Fibroblast of pulmonary artery (primary cell): ENCODE data around the gene KRR1.
"Not testable (repeated sequence)": the region's sequence is repeated elsewhere in the genome, so short reads cannot be mapped to it uniquely, and the experiment has no call there.

Source experiments
- DNase-seq: peaks from one replicate; pipeline ENCODE4 v3.0.0-alpha.2; 2010; ENCODE audit warnings: low read depth
- H3K4me3 ChIP-seq: replicated peaks from 2 replicates; pipeline ENCODE4 v1.5.1; 2011; ENCODE audit warnings: low read depth, mild to moderate bottlenecking, control low read depth, low read length, moderate library complexity
- TF ChIP-seq, protein P1 (sequence below): IDR thresholded peaks from 2 replicates; pipeline ENCODE4 v1.5.1; 2011; ENCODE audit warnings: mild to moderate bottlenecking, control low read depth, low read length, inconsistent platforms; ENCODE audit errors: missing control alignments

The KRR1 gene

DNA sequence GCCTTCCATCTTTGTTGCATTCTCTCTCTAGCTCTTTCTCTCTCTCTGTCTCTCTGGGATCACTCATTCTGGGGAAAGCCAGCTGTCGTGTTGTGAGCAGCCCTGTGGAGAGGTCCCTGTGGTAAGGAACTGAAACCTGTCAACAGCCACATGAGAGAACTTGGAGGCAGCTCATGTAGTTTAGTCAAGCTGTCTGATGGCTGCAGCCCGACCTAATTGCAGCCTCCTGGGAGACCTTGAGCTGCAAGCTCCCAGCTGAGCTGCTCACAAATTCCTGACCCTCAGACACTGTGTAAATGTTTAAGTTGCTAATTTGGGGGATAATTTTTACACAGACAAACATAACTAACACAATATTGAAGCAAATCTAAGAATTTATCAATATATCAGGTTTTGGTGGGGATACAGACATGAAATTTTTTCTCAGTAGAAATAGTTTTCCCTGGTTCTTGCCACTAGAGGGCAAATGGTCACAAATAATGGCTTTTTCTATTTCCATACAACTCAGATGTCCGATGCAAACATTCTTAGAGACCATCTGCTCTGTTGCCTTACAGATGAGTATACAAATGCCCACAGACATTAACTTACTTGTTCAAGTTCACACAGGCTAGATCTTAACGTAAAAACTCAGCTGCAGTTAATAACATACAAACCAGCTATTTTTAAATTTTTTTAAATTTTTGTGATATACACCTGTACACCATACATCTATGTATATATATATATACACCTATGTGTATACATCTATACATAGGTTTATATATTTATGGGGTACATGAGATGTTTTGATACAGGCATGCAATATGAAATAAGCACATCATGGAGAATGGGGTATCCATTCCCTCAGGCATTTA lies 15.5 kb upstream of the KRR1 start:
- peak; percentile 79 for DNase-seq
- TF ChIP-seq, protein P1, sequence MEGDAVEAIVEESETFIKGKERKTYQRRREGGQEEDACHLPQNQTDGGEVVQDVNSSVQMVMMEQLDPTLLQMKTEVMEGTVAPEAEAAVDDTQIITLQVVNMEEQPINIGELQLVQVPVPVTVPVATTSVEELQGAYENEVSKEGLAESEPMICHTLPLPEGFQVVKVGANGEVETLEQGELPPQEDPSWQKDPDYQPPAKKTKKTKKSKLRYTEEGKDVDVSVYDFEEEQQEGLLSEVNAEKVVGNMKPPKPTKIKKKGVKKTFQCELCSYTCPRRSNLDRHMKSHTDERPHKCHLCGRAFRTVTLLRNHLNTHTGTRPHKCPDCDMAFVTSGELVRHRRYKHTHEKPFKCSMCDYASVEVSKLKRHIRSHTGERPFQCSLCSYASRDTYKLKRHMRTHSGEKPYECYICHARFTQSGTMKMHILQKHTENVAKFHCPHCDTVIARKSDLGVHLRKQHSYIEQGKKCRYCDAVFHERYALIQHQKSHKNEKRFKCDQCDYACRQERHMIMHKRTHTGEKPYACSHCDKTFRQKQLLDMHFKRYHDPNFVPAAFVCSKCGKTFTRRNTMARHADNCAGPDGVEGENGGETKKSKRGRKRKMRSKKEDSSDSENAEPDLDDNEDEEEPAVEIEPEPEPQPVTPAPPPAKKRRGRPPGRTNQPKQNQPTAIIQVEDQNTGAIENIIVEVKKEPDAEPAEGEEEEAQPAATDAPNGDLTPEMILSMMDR, result peak; percentile 66
- H3K4me3 ChIP-seq, result no peak overlapping the region

DNA sequence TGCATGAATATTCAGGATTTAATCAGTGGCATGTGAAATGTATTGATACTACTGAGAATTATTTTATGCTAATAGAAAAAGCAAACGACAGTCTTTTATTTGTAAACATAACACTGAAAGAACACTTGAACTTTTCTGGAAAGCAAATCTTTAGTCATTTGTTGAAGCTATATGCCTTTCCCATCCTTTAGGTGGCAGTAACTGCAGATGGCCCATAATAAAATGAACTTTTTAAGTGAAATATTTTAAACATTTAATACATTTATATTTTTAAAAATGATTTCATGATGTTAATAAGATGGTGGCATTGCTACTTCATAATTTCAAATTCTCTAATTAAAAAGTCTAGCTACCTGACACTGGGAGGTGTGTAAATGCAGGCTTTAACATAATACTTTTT lies 13.9 kb upstream of the KRR1 start:
- no peak for DNase-seq
- TF ChIP-seq, protein P1, result peak; percentile 56
- no peak overlapping the region for H3K4me3 ChIP-seq

DNA sequence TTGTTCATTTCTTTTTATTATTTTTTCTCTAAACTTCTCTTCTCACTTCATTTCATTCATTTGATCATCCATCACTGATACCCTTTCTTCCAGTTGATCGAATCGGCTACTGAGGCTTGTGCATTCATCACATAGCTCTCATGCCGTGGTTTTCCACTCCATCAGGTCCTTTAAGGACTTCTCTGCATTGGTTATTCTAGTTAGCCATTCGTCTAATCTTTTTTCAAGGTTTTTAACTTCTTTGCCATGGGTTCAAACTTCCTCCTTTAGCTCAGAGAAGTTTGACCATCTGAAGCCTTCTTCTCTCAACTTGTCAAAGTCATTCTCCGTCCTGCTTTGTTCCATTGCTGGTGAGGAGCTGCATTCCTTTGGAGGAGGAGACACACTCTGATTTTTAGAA lies 10.7 kb upstream of the KRR1 start:
- H3K4me3 ChIP-seq, DNase-seq: not testable (repeated sequence)

DNA sequence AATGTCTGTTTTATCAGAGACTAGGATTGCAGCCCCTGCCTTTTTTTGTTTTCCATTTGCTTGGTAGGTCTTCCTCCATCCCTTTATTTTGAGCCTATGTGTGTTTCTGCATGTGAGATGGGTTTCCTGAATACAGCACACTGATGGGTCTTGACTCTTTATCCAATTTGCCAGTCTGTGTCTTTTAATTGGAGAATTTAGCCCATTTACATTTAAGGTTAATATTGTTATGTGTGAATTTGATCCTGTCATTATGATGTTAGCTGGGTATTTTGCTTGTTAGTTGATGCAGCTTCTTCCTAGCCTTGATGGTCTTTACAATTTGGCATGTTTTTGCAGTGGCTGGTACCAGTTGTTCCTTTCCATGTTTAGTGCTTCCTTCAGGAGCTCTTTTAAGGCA lies 9.8 kb upstream of the KRR1 start:
- not testable (repeated sequence) for DNase-seq, H3K4me3 ChIP-seq

DNA sequence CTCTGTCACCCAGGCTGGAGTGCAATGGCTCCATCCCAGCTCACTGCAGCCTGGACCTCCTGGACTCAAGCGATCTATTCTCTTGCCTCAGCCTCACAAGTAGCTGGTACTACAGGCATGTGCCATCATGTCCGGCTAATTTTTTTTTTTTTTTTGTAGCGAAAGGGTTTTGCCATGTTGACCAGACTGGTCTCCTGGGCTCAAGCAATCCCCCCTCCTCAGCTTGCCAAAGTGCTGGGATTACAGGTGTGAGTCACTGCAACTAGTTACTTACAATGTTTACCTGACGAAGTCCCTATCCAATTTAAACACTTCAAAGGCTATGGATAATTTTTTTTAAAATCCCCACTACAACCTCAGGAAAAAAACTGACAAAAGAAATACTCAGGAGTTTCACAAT lies 1.8 kb downstream of the KRR1 start:
- no peak for DNase-seq
- TF ChIP-seq, protein P1, result no peak
- H3K4me3 ChIP-seq, result no peak overlapping the region

DNA sequence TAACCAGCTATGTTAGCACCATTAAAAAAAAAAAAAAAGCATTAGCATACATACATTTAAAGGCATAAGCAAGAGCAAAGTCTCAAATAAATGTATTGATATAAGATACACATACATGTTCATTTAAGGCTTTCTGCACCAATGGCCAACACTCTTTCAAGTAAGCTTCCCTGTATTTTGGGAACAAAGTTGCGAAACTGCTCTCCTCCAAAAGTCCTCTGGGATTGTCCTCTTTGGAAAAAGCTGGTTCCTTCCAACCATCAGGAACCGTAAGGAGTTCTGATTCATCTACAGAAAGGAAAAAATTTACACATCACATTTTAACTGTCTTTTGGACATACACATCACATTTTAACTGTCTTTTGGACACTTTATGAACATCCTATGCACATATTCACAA lies 3.2 kb downstream of the KRR1 start:
- DNase-seq, result no peak
- TF ChIP-seq, protein P1, result no peak
- H3K4me3 ChIP-seq, result no peak overlapping the region

DNA sequence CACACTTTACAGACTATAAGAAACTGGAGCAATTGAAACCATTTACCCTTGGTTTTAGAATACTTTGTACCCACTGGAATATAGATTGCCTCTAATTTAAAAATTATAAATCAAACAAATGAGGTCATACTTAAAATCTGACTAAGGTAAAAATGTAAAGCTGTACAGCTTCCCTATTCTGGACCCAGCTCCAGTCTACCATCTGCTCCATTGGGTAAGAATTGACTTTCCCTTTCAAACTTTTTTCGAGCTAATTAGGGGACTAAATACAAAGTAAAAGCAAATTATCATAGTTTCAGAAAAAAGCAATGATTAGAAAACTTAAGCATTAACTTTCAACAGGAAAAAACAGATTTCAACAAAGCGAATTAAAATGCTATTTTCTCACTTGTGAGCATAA lies 4.3 kb downstream of the KRR1 start:
- DNase-seq, result no peak
- TF ChIP-seq, protein P1, result no peak
- no peak overlapping the region for H3K4me3 ChIP-seq

DNA sequence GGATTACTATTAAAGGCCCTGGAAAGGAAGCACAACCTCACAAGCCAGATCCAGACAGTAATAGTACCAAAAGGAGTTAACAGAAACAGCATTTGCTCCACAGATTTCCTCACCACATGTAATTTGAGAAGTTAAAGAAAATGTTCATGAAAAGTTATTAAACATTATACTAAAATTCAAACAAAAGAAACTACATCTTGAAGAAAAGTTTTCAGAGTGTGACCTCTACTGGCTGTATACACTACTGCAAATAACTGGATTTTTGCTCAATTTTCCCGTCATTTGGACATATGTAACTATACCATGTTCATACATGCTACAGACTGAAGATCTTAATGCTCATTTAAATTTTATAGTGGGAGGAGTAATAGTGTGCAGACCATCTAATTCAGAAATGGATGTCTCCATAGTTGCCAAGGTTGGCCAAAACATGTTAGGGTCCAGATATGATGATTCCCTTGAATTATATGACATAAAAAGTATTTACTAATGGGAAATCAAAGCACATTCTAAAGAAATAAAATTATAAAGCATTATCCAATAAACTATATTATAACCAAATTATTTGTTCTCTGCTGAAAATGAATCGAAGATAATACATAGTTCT lies 5.6 kb downstream of the KRR1 start:
- no peak overlapping the region for H3K4me3 ChIP-seq
- peak; percentile 68 for DNase-seq
- TF ChIP-seq, protein P1, result peak; percentile 76
